H9 (cell line): ENCODE data around the gene CELA2B. TPM values are rescaled to one million over a fixed set of nuclear protein-coding genes. Genes with fewer than 3 reads are reported as not detected.
A peak's percentile ranks its signal among the peaks of the same experiment; 100 is the strongest.

Experiments used
- DNase-seq: peaks from one replicate; pipeline ENCODE4 v3.0.0-alpha.2; 2017
- H2AFZ ChIP-seq: one replicate; pipeline ENCODE4 v1.6.1; 2013; ENCODE audit warnings: mild to moderate bottlenecking, low read length, control low read depth, moderate library complexity
- H2AK5ac ChIP-seq: 2 replicates; pipeline ENCODE4 v1.6.1; 2013; ENCODE audit warnings: low read length, control low read depth, mixed read lengths; ENCODE audit not compliant: insufficient read length
- H2BK120ac ChIP-seq: one replicate; pipeline ENCODE4 v1.6.1; 2013; ENCODE audit warnings: low read depth, mild to moderate bottlenecking, low read length, control low read depth, inconsistent platforms; ENCODE audit not compliant: poor library complexity, severe bottlenecking
- H2BK12ac ChIP-seq: 2 replicates; pipeline ENCODE4 v1.6.1; 2013; ENCODE audit warnings: low read length, control low read depth, mixed read lengths, low read depth; ENCODE audit not compliant: insufficient read length
- H2BK15ac ChIP-seq: 2 replicates; pipeline ENCODE4 v1.6.1; 2013; ENCODE audit warnings: low read depth, low read length, control low read depth
- H2BK20ac ChIP-seq: one replicate; pipeline ENCODE4 v1.6.1; 2013; ENCODE audit warnings: low read depth, mild to moderate bottlenecking, low read length, control low read depth, inconsistent platforms; ENCODE audit not compliant: poor library complexity, severe bottlenecking
- H2BK5ac ChIP-seq: 2 replicates; pipeline ENCODE4 v1.6.1; 2013; ENCODE audit warnings: low read length, control low read depth, mixed read lengths; ENCODE audit not compliant: insufficient read length
- H3K14ac ChIP-seq: 2 replicates; pipeline ENCODE4 v1.6.1; 2013; ENCODE audit warnings: low read length, control low read depth; ENCODE audit not compliant: insufficient read depth
- H3K18ac ChIP-seq: 2 replicates; pipeline ENCODE4 v1.6.1; 2013; ENCODE audit warnings: low read depth, mild to moderate bottlenecking, mixed read lengths, low read length, control low read depth; ENCODE audit not compliant: insufficient read length
- H3K23ac ChIP-seq: 2 replicates; pipeline ENCODE4 v1.6.1; 2013; ENCODE audit warnings: low read length, control low read depth, mixed read lengths, low read depth; ENCODE audit not compliant: insufficient read length
- H3K23me2 ChIP-seq: 2 replicates; pipeline ENCODE4 v1.6.1; 2013; ENCODE audit warnings: low read depth, mild to moderate bottlenecking, mixed read lengths, low read length, control low read depth; ENCODE audit not compliant: insufficient read length, poor library complexity, severe bottlenecking
- H3K27ac ChIP-seq: 2 replicates; pipeline ENCODE4 v1.5.1; 2013; ENCODE audit warnings: low read length, control low read depth, mixed read lengths, low read depth; ENCODE audit not compliant: insufficient read length
- H3K27me3 ChIP-seq: 2 replicates; pipeline ENCODE4 v1.6.1; 2013; ENCODE audit warnings: low read length, control low read depth, inconsistent platforms; ENCODE audit not compliant: insufficient read depth
- H3K4ac ChIP-seq: 2 replicates; pipeline ENCODE4 v1.6.1; 2013; ENCODE audit warnings: low read depth, mild to moderate bottlenecking, control low read depth, inconsistent platforms, low read length, moderate library complexity
- H3K4me1 ChIP-seq: 2 replicates; pipeline ENCODE4 v1.6.1; 2013; ENCODE audit warnings: low read length, control low read depth, inconsistent platforms; ENCODE audit not compliant: insufficient read depth
- H3K4me2 ChIP-seq: 2 replicates; pipeline ENCODE4 v1.6.1; 2013; ENCODE audit warnings: low read length, control low read depth, mixed read lengths; ENCODE audit not compliant: insufficient read length, insufficient read depth
- H3K56ac ChIP-seq: 2 replicates; pipeline ENCODE4 v1.6.1; 2013; ENCODE audit warnings: low read depth, mild to moderate bottlenecking, mixed read lengths, low read length, control low read depth; ENCODE audit not compliant: insufficient read length
- H3K79me1 ChIP-seq: 2 replicates; pipeline ENCODE4 v1.6.1; 2013; ENCODE audit warnings: low read depth, mild to moderate bottlenecking, moderate library complexity, low read length, control low read depth, inconsistent platforms; ENCODE audit not compliant: insufficient read depth, poor library complexity, severe bottlenecking
- H3K79me2 ChIP-seq: 2 replicates; pipeline ENCODE4 v1.6.1; 2013; ENCODE audit warnings: low read length, control low read depth, inconsistent platforms; ENCODE audit not compliant: insufficient read depth
- H3K9ac ChIP-seq: 2 replicates; pipeline ENCODE4 v1.6.1; 2013; ENCODE audit warnings: low read length, control low read depth, mixed read lengths; ENCODE audit not compliant: insufficient read length; ENCODE audit errors: extremely low read depth
- H3K9me3 ChIP-seq: one replicate; pipeline ENCODE4 v1.6.1; 2013; ENCODE audit warnings: low read depth, low read length, inconsistent platforms; ENCODE audit not compliant: control insufficient read depth
- H3T11ph ChIP-seq: one replicate; pipeline ENCODE4 v1.6.1; 2013; ENCODE audit warnings: mild to moderate bottlenecking, low read length, control low read depth, inconsistent platforms
- H4K20me1 ChIP-seq: one replicate; pipeline ENCODE4 v1.6.1; 2013; ENCODE audit not compliant: control insufficient read depth, insufficient read length, insufficient read depth
- H4K5ac ChIP-seq: 2 replicates; pipeline ENCODE4 v1.6.1; 2013; ENCODE audit warnings: low read depth, mild to moderate bottlenecking, mixed read lengths, low read length, control low read depth; ENCODE audit not compliant: insufficient read length
- H4K8ac ChIP-seq: replicated peaks from 2 replicates; pipeline ENCODE4 v1.6.1; 2013; ENCODE audit warnings: low read length, control low read depth, mixed read lengths, low read depth; ENCODE audit not compliant: insufficient read length
- H4K91ac ChIP-seq: 2 replicates; pipeline ENCODE4 v1.6.1; 2013; ENCODE audit warnings: low read depth, mild to moderate bottlenecking, moderate library complexity, mixed read lengths, low read length, control low read depth; ENCODE audit not compliant: insufficient read length
- H3K27ac Mint-ChIP-seq, 3 experiments: 2 replicates in 2 of 3; 3 replicates in 1 of 3; pipeline ENCODE4 v1.8.0; 2020 to 2021; ENCODE audit warnings: mixed read lengths in 3 of 3, mild to moderate bottlenecking in 1 of 3, moderate library complexity in 1 of 3
- H3K27me3 Mint-ChIP-seq: 2 replicates; pipeline ENCODE4 v1.8.0; 2021; ENCODE audit warnings: low read depth, mild to moderate bottlenecking, moderate library complexity, mixed read lengths
- H3K36me3 Mint-ChIP-seq, 3 experiments: 2 replicates in 2 of 3; 3 replicates in 1 of 3; pipeline ENCODE4 v1.8.0; 2020 to 2021; ENCODE audit warnings: low read depth in 3 of 3, mixed read lengths in 3 of 3; ENCODE audit not compliant: insufficient read depth in 1 of 3
- H3K4me1 Mint-ChIP-seq, 2 experiments: 2 replicates each; pipeline ENCODE4 v1.8.0; 2020; ENCODE audit warnings: mixed read lengths in 2 of 2
- H3K4me3 Mint-ChIP-seq, 2 experiments: 2 replicates in 1 of 2; 3 replicates in 1 of 2; pipeline ENCODE4 v1.8.0; 2020 to 2021; ENCODE audit warnings: mild to moderate bottlenecking in 2 of 2, mixed read lengths in 2 of 2, moderate library complexity in 1 of 2
- H3K9me3 Mint-ChIP-seq, 2 experiments: 2 replicates in 1 of 2; 3 replicates in 1 of 2; pipeline ENCODE4 v1.8.0; 2020; ENCODE audit warnings: mild to moderate bottlenecking in 2 of 2, mixed read lengths in 2 of 2, moderate library complexity in 1 of 2
- CTCF ChIP-seq: fragments of 200-600 bp; sonication (generic); conservative IDR thresholded peaks from 3 replicates; pipeline ENCODE4 v1.8.0; 2021; ENCODE audit warnings: antibody characterized with exemption, mild to moderate bottlenecking
- WGBS: extraction: QIAGEN DNeasy Blood & Tissue Kit; methylation state at CpG from one replicate; pipeline ENCODE4 v1.1.7; 2013; ENCODE audit warnings: missing lambda C conversion rate, low lambda C conversion rate, mixed read lengths; ENCODE audit not compliant: insufficient read length; ENCODE audit errors: extremely low coverage; 5-methylcytosine and 5-hydroxymethylcytosine counted together
- total RNA-seq: library from RNA; stranded (reverse); gene quantifications from 2 replicates; pipeline ENCODE4 v1.2.1, GENCODE V29; 2021

The CELA2B gene
- total RNA-seq, 1 experiment from 2014 or later: not detected

GRCh38 chr1:15440357-15440756 lies 35.5 kb upstream of the CELA2B start:
- H2BK20ac ChIP-seq: no peak overlapping the region
- H3K9me3 ChIP-seq: no peaks in the 10 kb centered on the region
- no peak overlapping the region for H4K8ac ChIP-seq
- no peak overlapping the region for H3K9ac ChIP-seq
- no peaks in the 10 kb centered on the region for H3K23me2 ChIP-seq
- no CpG with 5 or more reads among the region's 13 CpGs for WGBS
- H3K14ac ChIP-seq: no peak overlapping the region
- H3K79me1 ChIP-seq: no peaks in the 10 kb centered on the region
- Mint-ChIP-seq H3K4me3 (no peak overlapping the region), H3K36me3 (no peaks in the 10 kb centered on the region), H3K27me3 (peaks cover 4% of the 10 kb centered on the region), H3K4me1 (no peaks in the 10 kb centered on the region), H3K27ac (peak overlapping the region in 1 of 3 experiments; percentile 48; a peak in 1 of 7 replicates), H3K9me3 (no peaks in the 10 kb centered on the region; a peak in 1 of 5 replicates)
- DNase-seq: no peak
- H3K79me2 ChIP-seq: no peaks in the 10 kb centered on the region
- H3K18ac ChIP-seq: no peak overlapping the region
- H3K23ac ChIP-seq: no peak overlapping the region
- H3K27me3 ChIP-seq: no peaks in the 10 kb centered on the region
- H2BK15ac ChIP-seq: no peak overlapping the region
- H3T11ph ChIP-seq: no peak overlapping the region
- H2AFZ ChIP-seq: no peak overlapping the region
- no peak overlapping the region for H3K4ac ChIP-seq
- no peak for TF ChIP-seq CTCF
- no peak overlapping the region for H3K56ac ChIP-seq
- H4K5ac ChIP-seq: no peak overlapping the region
- no peak overlapping the region for H2BK120ac ChIP-seq
- no peaks in the 10 kb centered on the region for H3K4me1 ChIP-seq
- no peaks in the 10 kb centered on the region for H4K20me1 ChIP-seq
- no peak overlapping the region for H2BK12ac ChIP-seq
- H4K91ac ChIP-seq: no peak overlapping the region
- H2AK5ac ChIP-seq: no peak overlapping the region
- no peak overlapping the region for H3K27ac ChIP-seq
- H3K4me2 ChIP-seq: no peak overlapping the region
- H2BK5ac ChIP-seq: no peak overlapping the region
